Activated CD8-positive, alpha-beta memory T cell treated with anti-CD3 and anti-CD28 coated beads for 36 hours (primary cell): Measurements from ENCODE around the gene OR10H5. TPM values are rescaled to one million over a fixed set of nuclear protein-coding genes. Genes with fewer than 3 reads are reported as not detected.
"Not testable (repeated sequence)": the region's sequence is repeated elsewhere in the genome, so short reads cannot be mapped to it uniquely, and the experiment has no call there.

Source experiments
- CTCF ChIA-PET: fragments of 350-600 bp; sonication (Branson Sonifier 250); formaldehyde crosslinking; loops from one replicate; lab custom pipeline; 2021; ENCODE audit warnings: antibody characterized with exemption; lab: Charles Lee
- POLR2A ChIA-PET: fragments of 350-600 bp; sonication (Branson Sonifier 250); formaldehyde crosslinking; loops from one replicate; lab custom pipeline; 2021; ENCODE audit warnings: antibody characterized with exemption; lab: Charles Lee
- total RNA-seq, 2 experiments: library from RNA; stranded (reverse); gene quantifications; one replicate each; pipeline ENCODE4 v1.2.3, GENCODE V29; 2021

Gene OR10H5, protein sequence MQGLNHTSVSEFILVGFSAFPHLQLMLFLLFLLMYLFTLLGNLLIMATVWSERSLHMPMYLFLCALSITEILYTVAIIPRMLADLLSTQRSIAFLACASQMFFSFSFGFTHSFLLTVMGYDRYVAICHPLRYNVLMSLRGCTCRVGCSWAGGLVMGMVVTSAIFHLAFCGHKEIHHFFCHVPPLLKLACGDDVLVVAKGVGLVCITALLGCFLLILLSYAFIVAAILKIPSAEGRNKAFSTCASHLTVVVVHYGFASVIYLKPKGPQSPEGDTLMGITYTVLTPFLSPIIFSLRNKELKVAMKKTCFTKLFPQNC
- not detected for total RNA-seq

DNA sequence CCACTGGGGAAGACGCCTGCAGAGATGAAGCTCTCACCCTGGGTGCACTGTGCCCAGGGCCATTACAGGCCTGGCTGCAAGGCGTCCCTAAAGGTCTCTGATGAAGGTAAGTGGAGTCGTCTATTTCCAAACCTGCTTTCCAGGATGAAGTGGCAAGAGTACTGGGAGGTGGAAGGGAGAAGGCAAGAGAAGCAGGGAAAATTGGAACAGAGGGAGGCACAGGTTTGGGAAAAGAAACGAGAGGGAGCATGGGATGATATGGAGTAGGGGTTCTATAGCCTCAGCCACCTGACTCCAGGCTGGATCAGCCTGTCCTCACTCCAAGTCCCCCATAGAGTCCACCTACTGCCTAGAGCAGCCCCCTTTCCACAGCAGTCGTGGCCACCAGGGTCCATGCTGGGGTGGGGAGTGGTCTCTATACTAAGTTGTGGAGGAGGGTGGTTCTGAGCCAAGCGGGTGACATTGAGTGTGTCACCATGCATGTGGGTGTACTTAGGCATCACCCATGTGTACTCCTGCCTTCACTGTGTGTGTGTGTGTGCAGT lies at the start of gene OR10H5:
OR10H5 (plus strand) TSS at position 51 of the 545 bp plus-strand sequence. CDS start 6,388 bp downstream, outside the sequence.
- POLR2A ChIA-PET, result no interaction called here
- CTCF ChIA-PET, result no interaction called here

DNA sequence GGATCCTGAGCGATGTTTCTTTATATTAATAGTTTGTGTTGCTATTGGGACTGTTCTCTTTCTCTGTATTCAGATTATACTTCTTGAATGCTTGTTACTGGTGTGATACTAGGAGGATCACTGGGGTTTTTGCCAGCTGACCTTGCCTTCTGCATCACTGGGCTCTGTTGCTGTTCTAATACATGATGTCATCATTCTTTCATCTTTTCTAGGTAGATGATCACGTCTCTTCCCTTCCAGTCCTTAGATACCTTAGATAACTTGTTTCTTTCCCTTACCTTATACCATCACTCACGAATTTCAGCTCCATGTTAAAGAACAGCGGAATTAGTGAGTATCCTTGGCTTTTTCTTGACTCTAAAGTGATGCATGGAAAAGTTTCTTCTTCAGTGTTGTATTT lies 49.7 kb upstream of the OR10H5 start, which contains the start of gene OR10H3:
OR10H3 (plus strand) TSS at position 264 of the 400 bp plus-strand sequence. CDS start 3,408 bp downstream, outside the sequence.
- POLR2A ChIA-PET, result no interaction called here
- CTCF ChIA-PET, result no interaction called here

DNA sequence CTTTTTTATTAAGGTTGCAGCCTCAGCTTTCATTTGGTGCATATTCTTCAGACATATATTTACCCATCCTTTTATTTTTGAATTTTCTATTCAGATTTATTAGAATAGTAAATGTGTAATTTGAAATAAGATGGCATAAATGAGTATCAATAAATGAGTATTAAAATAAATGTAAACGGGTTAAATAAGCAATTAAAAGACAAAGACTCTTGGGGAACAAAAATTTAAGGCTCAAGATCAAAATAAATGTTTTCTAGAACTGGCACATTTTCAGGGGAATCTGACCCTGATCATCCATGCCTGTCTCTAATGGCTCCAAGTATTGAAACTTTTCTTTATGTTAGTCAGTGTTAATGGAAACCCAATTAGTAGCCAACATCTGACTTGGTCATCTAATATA lies 46.7 kb upstream of the OR10H5 start:
- POLR2A ChIA-PET, result no interaction called here
- CTCF ChIA-PET, result interaction anchor here (1.2 kb wide), 1 partner anchor 441 kb away, joined by 3 read pairs; no protein-coding TSS in a partner anchor

DNA sequence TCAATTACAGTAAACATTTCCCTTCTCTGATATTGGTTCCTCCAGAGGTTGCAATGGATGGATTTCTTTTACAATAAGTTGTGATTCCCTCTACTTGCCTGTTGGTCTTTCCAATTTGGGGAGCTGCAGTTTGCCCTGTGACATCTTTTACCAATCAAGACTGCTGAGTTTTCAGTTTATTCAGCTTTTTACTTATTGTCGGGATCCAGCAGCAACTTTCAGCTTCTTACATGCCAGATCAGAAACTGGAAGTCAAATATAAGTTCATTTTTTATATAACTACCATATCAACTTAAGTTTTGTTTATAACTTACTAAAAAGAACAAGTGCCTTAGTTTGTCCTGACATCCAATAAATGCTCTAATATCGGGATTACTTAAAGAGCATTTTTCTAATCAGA lies 39.2 kb upstream of the OR10H5 start:
- POLR2A ChIA-PET, result no interaction called here
- CTCF ChIA-PET, result no interaction called here

DNA sequence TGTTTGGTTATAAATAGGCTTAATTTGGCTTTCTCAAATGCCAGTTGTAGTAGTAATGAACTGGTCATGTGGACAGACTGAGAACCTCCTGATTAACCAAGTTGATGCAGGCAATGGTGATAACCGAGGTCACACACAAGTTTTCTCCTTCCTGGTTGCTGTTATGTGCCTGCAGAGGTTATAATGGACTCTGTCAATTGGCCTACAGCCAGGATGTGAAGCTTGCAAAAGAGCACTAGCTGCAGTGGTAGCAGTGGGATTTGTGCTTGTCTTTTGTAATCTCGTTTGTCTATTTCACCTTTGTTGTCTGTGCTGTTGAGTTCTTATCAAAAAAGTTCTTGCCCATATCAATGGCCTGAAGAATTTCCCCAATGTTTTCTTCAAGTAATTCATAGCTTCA lies 29.1 kb upstream of the OR10H5 start:
- ChIA-PET CTCF (no interaction called here), POLR2A (no interaction called here)

DNA sequence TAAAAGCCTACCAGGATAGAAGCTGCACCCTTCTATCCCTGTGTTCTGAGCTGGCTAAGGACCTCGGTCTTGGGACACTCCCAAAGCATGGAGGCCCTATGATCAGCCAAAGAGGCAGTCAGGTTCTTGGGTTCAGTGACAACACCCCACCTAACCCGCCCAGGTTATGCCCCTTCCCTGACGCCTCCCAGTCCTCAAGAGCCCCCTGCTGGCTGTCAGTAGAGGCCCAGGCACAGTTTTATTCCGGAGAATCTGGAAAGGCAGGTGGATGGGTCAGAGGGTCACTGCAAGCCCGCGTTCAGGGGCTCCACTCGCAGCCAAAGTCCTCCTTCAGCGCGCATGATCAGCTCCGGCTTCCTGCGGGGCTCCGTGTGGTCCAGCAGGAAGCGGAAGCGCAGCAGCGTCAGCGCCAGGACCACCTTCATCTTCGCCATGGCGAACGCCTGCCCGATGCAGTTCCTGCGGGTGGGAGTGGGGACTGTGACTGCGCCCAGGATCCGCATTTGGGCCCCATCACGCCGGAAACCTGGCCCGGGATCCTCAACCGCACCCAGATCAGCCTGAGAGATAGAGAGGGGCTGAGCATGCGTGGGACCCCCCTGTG lies 27.4 kb upstream of the OR10H5 start:
- ChIA-PET POLR2A (no interaction called here), CTCF (no interaction called here)

DNA sequence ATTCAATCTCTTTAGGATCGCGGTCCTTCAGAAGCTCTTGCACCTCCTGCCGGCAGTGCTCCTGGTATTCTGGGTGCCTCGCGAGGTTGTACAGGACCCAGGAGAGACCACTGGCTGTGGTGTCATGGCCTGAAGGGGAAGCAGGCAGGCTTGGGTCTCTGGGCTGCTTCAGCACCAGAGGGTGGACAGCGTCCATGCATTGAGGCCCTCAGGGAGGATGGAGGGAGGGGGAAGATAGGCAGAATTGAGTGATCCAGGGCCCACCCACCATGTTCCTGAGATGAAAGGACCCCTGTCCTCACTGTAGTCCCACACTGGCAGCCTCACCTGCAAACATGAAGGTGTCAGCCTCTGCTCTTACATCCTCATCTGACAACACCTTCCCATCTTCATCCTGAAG lies 17.9 kb upstream of the OR10H5 start:
- CTCF ChIA-PET, result no interaction called here
- POLR2A ChIA-PET, result no interaction called here

DNA sequence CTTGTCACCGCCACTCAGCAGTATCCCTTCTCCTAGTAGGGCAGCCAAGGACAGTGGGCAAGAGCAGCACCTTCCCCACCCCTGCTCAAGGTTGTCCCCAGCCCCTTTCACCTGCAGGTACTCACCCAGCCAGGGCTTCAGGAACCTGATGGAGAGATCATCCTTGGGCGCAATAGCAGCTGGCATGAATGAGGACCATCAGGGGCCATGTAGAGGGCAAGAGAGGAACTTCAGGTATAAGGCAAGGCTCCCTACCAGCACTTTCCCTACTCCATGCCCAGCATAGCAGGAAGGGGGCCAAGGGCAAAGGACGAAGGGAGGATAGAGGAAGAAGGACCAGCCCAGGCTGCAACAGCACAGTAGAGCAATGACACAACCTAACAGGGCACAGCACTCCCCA lies 13.3 kb upstream of the OR10H5 start:
- POLR2A ChIA-PET, CTCF ChIA-PET: not testable (repeated sequence)

DNA sequence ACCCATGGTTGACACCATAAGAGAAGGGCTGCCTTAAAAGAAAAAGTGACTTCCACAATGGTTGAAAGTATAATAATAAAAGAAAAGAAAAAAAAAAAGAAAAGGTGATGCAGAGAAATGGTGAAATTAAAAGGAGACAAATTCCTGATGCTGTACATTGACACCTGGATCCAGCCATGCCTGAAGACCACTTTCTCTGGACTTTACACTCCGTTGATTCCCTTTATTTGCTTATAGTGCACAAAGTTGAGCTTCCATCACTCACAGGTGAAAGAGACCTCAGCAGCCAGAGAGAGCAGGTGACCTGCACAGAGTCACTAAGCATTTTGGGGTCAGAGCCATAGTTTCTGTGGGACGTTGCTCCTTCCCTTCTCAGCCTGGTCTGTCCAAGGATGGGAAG lies 12.2 kb upstream of the OR10H5 start:
- CTCF ChIA-PET, result no interaction called here
- POLR2A ChIA-PET, result no interaction called here

DNA sequence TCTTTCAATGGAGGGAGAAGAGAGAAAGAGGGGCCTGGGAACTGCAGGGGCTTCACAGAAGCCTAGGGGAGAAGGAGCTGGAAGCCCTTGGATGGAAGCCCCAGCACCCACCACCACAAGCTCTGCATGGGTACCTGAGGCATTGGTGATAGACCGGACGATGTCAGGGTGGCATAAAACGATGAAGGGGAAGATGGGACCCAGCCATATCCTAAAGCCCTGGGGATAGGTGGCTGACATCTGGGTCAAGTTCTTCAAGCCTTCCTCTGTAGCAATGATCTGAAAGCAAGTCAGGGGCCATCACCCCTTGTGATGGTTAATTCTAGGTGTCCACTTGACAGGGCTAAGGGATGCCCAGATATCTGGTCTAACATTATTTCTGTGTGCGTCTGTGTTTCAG lies 11.2 kb upstream of the OR10H5 start:
- CTCF ChIA-PET, result no interaction called here
- POLR2A ChIA-PET, result no interaction called here

DNA sequence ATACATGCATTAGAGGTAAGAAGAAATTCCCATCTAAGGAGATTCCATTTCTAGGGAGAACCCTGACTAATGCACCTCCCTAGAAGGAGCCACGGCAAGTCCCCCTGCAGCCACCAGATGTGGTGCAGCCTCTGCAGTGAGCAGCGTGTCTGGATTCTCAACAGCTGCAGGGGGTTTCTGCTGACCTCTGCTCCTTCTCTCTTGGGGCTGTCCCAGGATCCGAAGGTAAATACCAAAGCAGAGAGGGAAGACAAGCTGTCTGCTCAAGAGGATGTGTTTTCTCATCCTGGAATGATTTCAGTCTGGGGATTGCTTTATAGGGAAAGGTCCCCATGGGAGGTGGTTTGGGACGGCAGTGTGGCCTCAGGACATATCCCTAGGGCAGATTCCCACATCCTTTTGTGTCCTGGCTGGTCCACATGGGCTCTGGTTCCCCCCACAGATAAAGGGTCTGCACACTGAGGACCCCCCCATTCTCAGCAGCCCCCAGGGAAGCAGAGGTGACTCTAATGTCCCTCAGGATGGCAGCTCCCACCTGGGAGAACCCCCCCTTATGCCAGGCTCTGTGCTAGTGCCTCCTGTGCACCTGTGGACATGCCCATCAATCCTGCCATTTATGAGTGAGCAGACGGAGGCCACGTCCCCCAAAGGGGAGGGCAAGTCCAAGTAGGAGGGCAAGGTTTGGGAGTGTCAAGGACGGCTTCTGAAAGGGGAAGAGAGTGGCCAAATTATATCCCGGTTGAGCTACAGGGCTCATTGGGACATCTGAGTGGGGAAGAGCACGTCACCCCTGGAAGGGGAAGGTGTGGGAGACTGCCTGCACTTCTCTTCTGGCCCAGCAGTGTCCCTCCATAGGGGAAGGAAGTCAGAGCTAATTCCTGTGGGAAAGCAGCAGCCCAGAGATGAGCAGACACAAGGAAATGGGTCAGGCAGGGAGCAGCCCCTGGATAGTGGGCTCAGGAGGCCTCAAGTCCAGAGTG lies 10.2 kb upstream of the OR10H5 start:
- CTCF ChIA-PET, result no interaction called here
- POLR2A ChIA-PET, result no interaction called here

DNA sequence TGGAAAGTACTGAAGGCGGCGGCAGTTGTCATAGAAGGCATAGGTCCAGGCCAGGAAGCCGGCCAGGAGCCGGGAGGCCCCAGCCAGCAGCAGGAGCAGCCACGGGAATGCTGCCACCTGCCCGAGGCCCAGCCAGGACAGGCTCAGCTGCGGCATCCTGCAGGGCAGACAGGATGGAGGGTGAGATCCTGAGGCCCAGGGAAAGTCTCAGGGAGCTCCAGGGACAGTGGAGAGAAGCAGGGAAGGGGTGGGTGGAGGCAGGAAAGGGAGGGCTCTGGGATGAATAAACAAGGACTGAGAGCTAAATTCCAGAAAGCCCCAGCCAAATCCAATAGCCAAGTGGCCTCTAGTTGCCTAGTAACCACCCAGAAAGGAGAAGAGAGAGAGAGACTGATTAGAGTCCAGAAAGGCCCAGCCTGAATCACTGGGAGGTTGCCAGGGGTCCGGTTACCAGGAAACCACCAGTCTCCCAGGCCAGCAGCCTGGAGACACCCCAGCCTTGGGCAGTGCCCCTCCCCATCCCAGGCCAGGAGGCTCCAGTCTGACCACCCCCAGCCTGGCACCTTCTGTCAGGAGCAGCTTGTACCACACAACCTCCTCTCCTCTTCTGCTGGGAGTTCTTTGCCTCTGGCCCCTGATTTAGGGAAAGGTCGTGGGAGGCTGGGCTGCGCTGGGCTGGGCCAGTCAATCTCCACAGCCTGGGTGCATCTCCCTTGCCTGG lies 7.5 kb upstream of the OR10H5 start:
- CTCF ChIA-PET, result no interaction called here

DNA sequence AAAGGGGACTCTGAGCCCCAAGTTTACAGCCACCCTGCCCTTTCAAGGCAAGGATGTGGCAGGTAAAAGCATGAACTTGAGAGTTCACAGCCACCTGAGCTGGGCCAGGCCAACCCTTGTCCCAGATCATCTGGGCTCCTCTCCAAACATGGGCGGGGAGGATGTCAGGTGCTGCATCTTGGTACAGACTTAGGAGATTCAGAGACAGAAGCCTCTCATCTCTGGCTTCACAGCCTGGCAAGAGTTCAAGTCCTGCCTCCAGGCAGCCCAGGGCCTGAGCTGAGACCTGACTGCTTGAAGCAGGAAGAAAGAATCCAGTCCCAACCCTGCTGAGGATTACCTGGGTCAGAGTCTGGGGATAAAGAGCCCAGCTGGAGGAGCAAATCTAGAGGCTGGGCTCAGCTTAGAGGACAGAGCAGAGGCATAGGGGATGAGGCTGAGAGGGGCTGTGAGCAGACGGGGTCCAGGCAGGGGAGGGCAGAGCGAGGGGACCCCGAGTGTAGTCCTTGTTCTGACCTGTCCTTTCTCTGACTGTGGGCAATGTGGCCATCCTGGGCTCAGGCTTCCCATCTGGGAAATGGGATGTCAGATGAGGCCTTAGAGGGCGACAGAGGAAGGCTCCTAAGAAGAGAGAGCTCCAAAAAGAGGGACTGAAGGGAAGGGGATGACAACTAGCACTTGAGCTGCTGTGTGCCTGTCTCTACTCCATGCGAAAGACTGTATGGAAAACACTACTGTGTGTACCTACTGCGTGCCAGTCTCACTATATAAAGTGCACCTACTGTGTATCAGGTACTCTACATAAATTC lies 6.6 kb upstream of the OR10H5 start:
- ChIA-PET POLR2A (no interaction called here), CTCF (no interaction called here)

More for the DNA sequence above, 7.5 kb upstream of the OR10H5 start:
- POLR2A ChIA-PET, result no interaction called here

DNA sequence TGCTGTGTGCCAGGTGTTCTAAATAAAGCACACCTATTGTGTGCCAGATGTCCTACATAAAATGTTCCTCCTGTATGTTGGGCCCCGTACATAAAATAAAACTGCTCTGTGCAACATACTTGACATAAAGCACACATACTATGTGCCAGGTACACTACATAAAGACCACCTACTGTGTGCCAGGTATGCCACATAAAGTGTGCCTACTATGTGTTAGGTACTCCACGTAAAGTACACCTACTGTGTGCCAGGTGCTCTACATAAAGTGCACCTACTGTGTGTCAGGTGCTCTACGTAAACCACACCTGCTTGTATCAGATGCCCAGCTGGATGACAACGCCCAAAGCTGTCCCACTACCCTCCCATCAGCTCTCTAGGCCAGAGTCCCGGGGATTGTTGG lies 5.8 kb upstream of the OR10H5 start:
- POLR2A ChIA-PET, result interaction anchor here (0.6 kb wide), 1 partner anchor 301 kb away, joined by 5 read pairs; no protein-coding TSS in a partner anchor
- CTCF ChIA-PET, result no interaction called here

DNA sequence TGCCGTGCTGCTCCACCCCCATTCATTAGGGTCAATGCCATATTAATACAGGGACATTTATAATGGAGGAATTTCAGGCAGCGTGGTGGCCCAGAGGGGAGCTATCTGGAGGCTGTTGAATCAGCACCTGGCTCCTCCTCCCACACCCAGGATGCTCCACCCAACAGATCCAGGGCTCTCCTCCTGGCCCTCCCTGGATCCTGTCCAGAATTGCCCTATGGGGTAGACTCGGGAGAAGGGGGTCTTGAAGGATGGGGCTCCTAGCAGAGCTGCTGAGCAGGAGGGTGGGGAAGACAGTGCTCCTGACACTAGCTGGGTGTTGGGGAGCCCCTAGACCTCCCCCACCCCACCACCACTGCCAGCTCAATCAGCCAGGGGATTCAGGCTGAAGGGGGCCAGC lies 5.2 kb upstream of the OR10H5 start:
- POLR2A ChIA-PET, result interaction anchor here (0.6 kb wide), 1 partner anchor 301 kb away, joined by 5 read pairs; no protein-coding TSS in a partner anchor
- CTCF ChIA-PET, result no interaction called here

DNA sequence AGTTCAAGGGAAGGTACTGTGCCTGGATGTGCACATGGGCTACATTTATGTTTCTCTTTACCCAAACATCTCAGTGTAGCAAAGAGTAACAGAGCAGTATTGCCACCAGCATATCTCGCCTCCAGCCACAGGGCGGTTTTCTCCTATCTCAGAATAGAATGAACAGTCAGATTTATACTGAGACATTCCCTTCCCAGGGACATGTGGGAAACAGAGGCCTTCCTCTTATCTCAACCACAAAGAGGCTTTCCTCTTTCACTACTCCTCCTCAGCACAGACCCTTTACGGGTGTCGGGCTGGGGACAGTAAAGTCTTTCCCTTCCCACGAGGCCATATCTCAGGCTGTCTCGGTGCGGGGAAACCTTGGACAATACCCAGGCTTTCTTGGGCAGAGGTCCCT lies 4.6 kb upstream of the OR10H5 start:
- POLR2A ChIA-PET, CTCF ChIA-PET: not testable (repeated sequence)

DNA sequence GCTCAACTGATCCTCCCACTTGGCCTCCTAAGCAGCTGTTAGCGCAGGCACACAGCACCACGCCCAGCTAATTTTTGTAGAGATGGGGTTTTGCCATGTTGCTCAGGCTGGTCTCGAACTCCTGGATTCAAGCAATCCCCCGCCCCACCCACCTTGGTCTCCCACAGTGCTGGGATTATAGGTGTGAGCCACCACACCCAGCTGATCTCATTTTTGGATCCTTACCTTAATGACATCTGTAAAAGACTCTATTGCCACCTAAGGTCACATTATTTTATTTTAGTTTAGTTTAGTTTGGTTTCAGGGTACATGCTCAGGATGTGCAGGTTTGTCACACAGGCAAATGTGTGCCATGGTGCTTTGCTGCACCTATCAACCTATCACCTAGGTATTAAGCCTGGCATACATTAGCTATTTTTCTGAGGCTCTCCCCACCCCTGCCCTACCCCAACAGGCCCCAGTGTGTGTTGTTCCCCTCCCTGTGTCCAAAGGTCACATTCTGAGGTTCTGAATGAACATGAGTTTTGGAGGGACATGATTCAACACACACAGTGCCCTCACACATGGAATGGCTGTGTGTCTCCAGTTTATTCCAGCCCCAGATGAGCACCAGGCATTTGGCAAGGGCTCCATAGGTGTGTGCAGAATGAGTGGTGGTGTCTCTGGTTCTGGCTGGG lies 1.3 kb downstream of the OR10H5 start:
- POLR2A ChIA-PET, result no interaction called here
- CTCF ChIA-PET, result no interaction called here

DNA sequence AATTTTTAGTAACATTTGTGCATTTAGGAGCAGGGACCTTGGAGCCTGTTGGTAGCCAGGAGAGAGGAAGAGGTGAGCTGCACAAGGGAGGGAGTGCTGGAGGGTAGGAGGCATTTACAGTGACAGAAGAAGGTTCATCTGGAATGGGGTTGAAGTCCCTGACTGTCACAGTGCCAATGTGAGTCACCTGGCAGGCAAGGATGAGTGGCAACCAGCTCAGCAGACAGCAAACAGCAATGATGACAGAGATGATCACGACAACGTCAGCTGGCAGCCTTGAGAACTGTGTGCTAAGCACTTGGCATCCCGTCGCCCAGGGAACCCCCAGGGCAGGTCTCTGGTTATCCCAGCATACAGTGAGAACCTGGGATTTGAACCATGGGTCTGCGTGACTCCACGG lies 2.6 kb downstream of the OR10H5 start:
- POLR2A ChIA-PET, result no interaction called here
- CTCF ChIA-PET, result no interaction called here
